ENCODE results near the gene ZFP36L1. TPM values are rescaled to one million over a fixed set of nuclear protein-coding genes. Genes with fewer than 3 reads are reported as not detected.
"Not testable (repeated sequence)": the region's sequence is repeated elsewhere in the genome, so short reads cannot be mapped to it uniquely, and the experiment has no call there.

ZFP36L1 gene
- total RNA-seq, 1 experiment from 2014 or later, result 426 TPM

GRCh38 chr14:68767248-68767645, 25.6 kb downstream of the ZFP36L1 start:
- no peaks in the 10 kb centered on the region for H3K36me3 Mint-ChIP-seq (ENCODE audit: insufficient read depth, unreplicated experiment)
- no peaks in the 10 kb centered on the region for H3K9me3 Mint-ChIP-seq (ENCODE audit: unreplicated experiment)
- intact Hi-C loops (cut with micrococcal nuclease), result no loop called here
- POLR2A ChIA-PET, result interaction anchor here (1.0 kb wide), 1 partner anchor 173 kb away, joined by 3 read pairs; no protein-coding TSS in a partner anchor
- no TSS peak for BruUV-seq (replicated peaks)
- H3K27me3 Mint-ChIP-seq (ENCODE audit: insufficient read depth, unreplicated experiment), result no peaks in the 10 kb centered on the region
- H3K27ac Mint-ChIP-seq (ENCODE audit: low read depth, unreplicated experiment), result no peak overlapping the region
- H3K4me3 Mint-ChIP-seq (ENCODE audit: unreplicated experiment), result no peak overlapping the region
- TF ChIP-seq CTCF (IDR thresholded peaks at IDR 0.05; ENCODE audit: unreplicated experiment), result no peak
- no peak for DNase-seq (ENCODE audit: unreplicated experiment)
- H3K4me1 Mint-ChIP-seq (ENCODE audit: insufficient read depth, unreplicated experiment), result no peaks in the 10 kb centered on the region
- CTCF ChIA-PET, result no interaction called here

- intact Hi-C loops (cut with micrococcal nuclease), result no loop called here
- H3K4me1 Mint-ChIP-seq (ENCODE audit: insufficient read depth, unreplicated experiment), result no peaks in the 10 kb centered on the region
- H3K36me3 Mint-ChIP-seq (ENCODE audit: insufficient read depth, unreplicated experiment), result no peaks in the 10 kb centered on the region
- H3K9me3 Mint-ChIP-seq (ENCODE audit: unreplicated experiment), result no peaks in the 10 kb centered on the region
- ChIA-PET CTCF (no interaction called here), POLR2A (no interaction called here)
- no peak overlapping the region for H3K4me3 Mint-ChIP-seq (ENCODE audit: unreplicated experiment)
- DNase-seq (ENCODE audit: unreplicated experiment), result no peak
- no TSS peak for BruUV-seq (replicated peaks)
- TF ChIP-seq CTCF (IDR thresholded peaks at IDR 0.05; ENCODE audit: unreplicated experiment), result no peak
- no peaks in the 10 kb centered on the region for H3K27me3 Mint-ChIP-seq (ENCODE audit: insufficient read depth, unreplicated experiment)
- no peak overlapping the region for H3K27ac Mint-ChIP-seq (ENCODE audit: low read depth, unreplicated experiment)
Measured at GRCh38 chr14:68766299-68767247, 26.3 kb downstream of the ZFP36L1 start.

- H3K27ac Mint-ChIP-seq (ENCODE audit: low read depth, unreplicated experiment); H3K36me3 Mint-ChIP-seq (ENCODE audit: insufficient read depth, unreplicated experiment); H3K4me3 Mint-ChIP-seq (ENCODE audit: unreplicated experiment); BruUV-seq (replicated peaks); H3K4me1 Mint-ChIP-seq (ENCODE audit: insufficient read depth, unreplicated experiment); H3K9me3 Mint-ChIP-seq (ENCODE audit: unreplicated experiment); intact Hi-C loops (cut with micrococcal nuclease); H3K27me3 Mint-ChIP-seq (ENCODE audit: insufficient read depth, unreplicated experiment); DNase-seq (ENCODE audit: unreplicated experiment): not testable (repeated sequence)
- CTCF ChIA-PET, result interaction anchor here (0.7 kb wide), 1 partner anchor 11 kb away, joined by 3 read pairs; no protein-coding TSS in a partner anchor
- POLR2A ChIA-PET, result interaction anchor here (1.4 kb wide), 1 partner anchor 70 kb away, joined by 4 read pairs; no protein-coding TSS in a partner anchor
Measured at GRCh38 chr14:68763843-68764242, 29.0 kb downstream of the ZFP36L1 start.

GRCh38 chr14:68762953-68763764, 29.7 kb downstream of the ZFP36L1 start:
- intact Hi-C loops (cut with micrococcal nuclease), result no loop called here
- H3K4me1 Mint-ChIP-seq (ENCODE audit: insufficient read depth, unreplicated experiment), result no peaks in the 10 kb centered on the region
- BruUV-seq (replicated peaks), result no TSS peak

More at GRCh38 chr14:68762953-68763764, 29.7 kb downstream of the ZFP36L1 start:
- H3K27ac Mint-ChIP-seq (ENCODE audit: low read depth, unreplicated experiment), result no peak overlapping the region
- no peak overlapping the region for H3K4me3 Mint-ChIP-seq (ENCODE audit: unreplicated experiment)
- no peaks in the 10 kb centered on the region for H3K27me3 Mint-ChIP-seq (ENCODE audit: insufficient read depth, unreplicated experiment)
- H3K36me3 Mint-ChIP-seq (ENCODE audit: insufficient read depth, unreplicated experiment), result no peaks in the 10 kb centered on the region
- DNase-seq (ENCODE audit: unreplicated experiment), result no peak
- TF ChIP-seq CTCF (IDR thresholded peaks at IDR 0.05; ENCODE audit: unreplicated experiment), result no peak
- ChIA-PET CTCF (interaction anchor here (0.6 to 0.7 kb wide), 2 partner anchors 10 to 366 kb away, joined by 3 to 4 read pairs; no protein-coding TSS in a partner anchor), POLR2A (interaction anchor here (1.4 kb wide), 1 partner anchor 69 kb away, joined by 4 read pairs; no protein-coding TSS in a partner anchor)
- H3K9me3 Mint-ChIP-seq (ENCODE audit: unreplicated experiment), result no peaks in the 10 kb centered on the region

All from MCF 10A (cell line).